HG03520 (cell line): ENCODE results near the gene ZBTB7C.
"Not testable (repeated sequence)": the region's sequence is repeated elsewhere in the genome, so short reads cannot be mapped to it uniquely, and the experiment has no call there.

ENCODE experiments used
- ATAC-seq: cut with Tn5 transposase; IDR thresholded peaks from one replicate; pipeline ENCODE4 v1.9.1; 2021; ENCODE audit warnings: mild to moderate bottlenecking, moderate library complexity; ENCODE audit not compliant: unreplicated experiment

Gene ZBTB7C

GRCh38 chr18:48303883-48304282 lies 105.3 kb downstream of the ZBTB7C start:
- no peak for ATAC-seq

GRCh38 chr18:48302736-48303135 lies 106.4 kb downstream of the ZBTB7C start:
- no peak for ATAC-seq

GRCh38 chr18:48300463-48300961 lies 108.7 kb downstream of the ZBTB7C start:
- ATAC-seq, result no peak

- no peak for ATAC-seq
Observed at GRCh38 chr18:48297139-48297538, 112.0 kb downstream of the ZBTB7C start.

- no peak for ATAC-seq
Observed at GRCh38 chr18:48296581-48296980, 112.6 kb downstream of the ZBTB7C start.

GRCh38 chr18:48295586-48296311 lies 113.4 kb downstream of the ZBTB7C start:
- no peak for ATAC-seq

- no peak for ATAC-seq
Observed at GRCh38 chr18:48294899-48295585, 114.1 kb downstream of the ZBTB7C start.

- ATAC-seq, result no peak
Observed at GRCh38 chr18:48293954-48294898, 115.0 kb downstream of the ZBTB7C start.

GRCh38 chr18:48292782-48293424 lies 116.3 kb downstream of the ZBTB7C start:
- ATAC-seq, result no peak

- ATAC-seq, result no peak
Observed at GRCh38 chr18:48292229-48292628, 117.0 kb downstream of the ZBTB7C start.

GRCh38 chr18:48290162-48290926 lies 118.8 kb downstream of the ZBTB7C start:
- no peak for ATAC-seq

GRCh38 chr18:48284743-48285142 lies 124.4 kb downstream of the ZBTB7C start:
- no peak for ATAC-seq

GRCh38 chr18:48284011-48284410 lies 125.2 kb downstream of the ZBTB7C start:
- not testable (repeated sequence) for ATAC-seq

GRCh38 chr18:48281460-48281859 lies 127.7 kb downstream of the ZBTB7C start:
- ATAC-seq, result not testable (repeated sequence)

- ATAC-seq, result no peak
Observed at GRCh38 chr18:48279312-48279711, 129.9 kb downstream of the ZBTB7C start.

GRCh38 chr18:48278081-48278480 lies 131.1 kb downstream of the ZBTB7C start:
- ATAC-seq, result no peak

GRCh38 chr18:48274301-48274700 lies 134.9 kb downstream of the ZBTB7C start:
- ATAC-seq, result no peak

GRCh38 chr18:48270929-48271328 lies 138.3 kb downstream of the ZBTB7C start:
- ATAC-seq, result no peak

GRCh38 chr18:48265328-48265727 lies 143.9 kb downstream of the ZBTB7C start:
- no peak for ATAC-seq
